Nephron (organoid): ENCODE results near the gene PHLDB1.
"Not testable (repeated sequence)": the region's sequence is repeated elsewhere in the genome, so short reads cannot be mapped to it uniquely, and the experiment has no call there.

Experiments used
- H3K27ac Mint-ChIP-seq, 3 experiments: 2 replicates each; pipeline ENCODE4 v1.8.0; 2020; ENCODE audit warnings: mixed read lengths in 3 of 3, mild to moderate bottlenecking in 2 of 3, moderate library complexity in 1 of 3
- H3K27me3 Mint-ChIP-seq: 2 replicates; pipeline ENCODE4 v1.8.0; 2021; ENCODE audit warnings: low read depth, mild to moderate bottlenecking, moderate library complexity, mixed read lengths
- H3K36me3 Mint-ChIP-seq: 2 replicates; pipeline ENCODE4 v1.8.0; 2020; ENCODE audit warnings: low read depth, mixed read lengths
- H3K4me1 Mint-ChIP-seq: 2 replicates; pipeline ENCODE4 v1.8.0; 2020; ENCODE audit warnings: mixed read lengths
- H3K4me3 Mint-ChIP-seq, 3 experiments: 2 replicates each; pipeline ENCODE4 v1.8.0; 2020; ENCODE audit warnings: mild to moderate bottlenecking in 3 of 3, mixed read lengths in 3 of 3, moderate library complexity in 2 of 3
- H3K9me3 Mint-ChIP-seq: 2 replicates; pipeline ENCODE4 v1.8.0; 2020; ENCODE audit warnings: mixed read lengths
- CTCF ChIP-seq, 3 experiments: fragments of 200-600 bp; sonication (generic); IDR thresholded peaks; one replicate each; pipeline ENCODE4 v1.5.0; 2021; ENCODE audit warnings: antibody characterized with exemption in 3 of 3; ENCODE audit not compliant: unreplicated experiment in 3 of 3

PHLDB1 gene

DNA sequence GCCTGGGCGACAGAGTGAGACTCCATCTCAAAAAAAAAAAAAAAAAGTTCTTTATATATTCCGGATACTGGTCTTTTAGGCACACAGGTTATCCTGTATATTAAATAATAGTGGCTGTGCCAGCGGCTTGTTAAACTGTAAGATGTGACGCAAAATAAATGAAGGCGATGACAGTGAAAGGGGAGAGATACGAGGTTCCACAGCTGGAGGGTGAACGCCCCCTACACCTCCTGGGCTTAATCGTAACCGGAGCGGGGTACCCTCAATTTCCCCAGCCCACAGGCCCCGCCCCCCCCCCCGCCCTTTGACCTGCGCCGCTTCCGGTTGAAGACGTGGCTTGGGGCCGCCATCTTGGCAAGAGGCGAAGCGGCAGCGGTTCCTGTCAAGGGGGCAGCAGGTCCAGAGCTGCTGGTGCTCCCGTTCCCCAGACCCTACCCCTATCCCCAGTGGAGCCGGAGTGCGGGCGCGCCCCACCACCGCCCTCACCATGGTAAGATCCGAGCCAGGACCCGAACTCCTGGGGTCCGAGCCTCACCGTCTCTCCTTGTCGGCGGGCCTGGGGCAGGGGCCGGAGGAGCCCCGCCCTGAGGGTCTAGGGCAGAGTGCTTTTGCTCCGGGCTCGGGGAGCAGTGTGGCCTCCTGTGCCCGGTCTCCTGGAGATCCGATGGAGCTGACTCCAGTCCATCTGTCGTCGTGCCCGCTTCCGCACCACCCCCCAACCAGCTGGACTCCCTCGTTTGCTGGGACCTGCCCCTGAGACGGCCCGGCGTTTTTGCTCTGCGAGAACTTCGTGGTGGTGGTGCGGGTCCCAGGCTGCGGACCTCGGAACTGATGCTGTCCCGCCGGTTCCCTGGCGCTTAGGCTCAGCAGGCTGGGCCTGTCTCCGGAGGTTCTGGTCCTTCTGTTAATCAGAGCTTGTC is 35.1 kb upstream of the PHLDB1 start, which contains the start of gene ARCN1:
Gene ARCN1, plus strand, starts transcription at position 349 of the 920 bp plus-strand sequence. Its CDS starts 139 bp downstream, at position 488.
- Mint-ChIP-seq H3K9me3 (no peaks in the 10 kb centered on the region), H3K4me3 (peak within 1 kb of the TSS; percentile 91 to 99 (median 99)), H3K4me1 (peaks cover 45% of the 10 kb centered on the region), H3K27ac (peak within 1 kb of the TSS; percentile 96 to 98 (median 96)), H3K27me3 (no peaks in the 10 kb centered on the region), H3K36me3 (peaks cover 5% of the 10 kb centered on the region)
- no peak for TF ChIP-seq CTCF (IDR thresholded peaks at IDR 0.05; ENCODE audit: unreplicated experiment in 3 of 3)

- Mint-ChIP-seq H3K36me3 (peaks cover 9% of the 10 kb centered on the region), H3K27me3 (no peaks in the 10 kb centered on the region)
- no peak for TF ChIP-seq CTCF (IDR thresholded peaks at IDR 0.05; ENCODE audit: unreplicated experiment in 3 of 3)
These were observed 34.3 kb upstream of the PHLDB1 start for GRCh38 chr11:118572981-118573550.

GRCh38 chr11:118574636-118575035 is 32.8 kb upstream of the PHLDB1 start:
- Mint-ChIP-seq H3K27ac (peak overlapping the region; percentile 31 to 59 (median 53)), H3K4me1 (peaks cover 54% of the 10 kb centered on the region), H3K4me3 (peak overlapping the region; percentile 76 to 86 (median 84)), H3K36me3 (peaks cover 9% of the 10 kb centered on the region), H3K27me3 (no peaks in the 10 kb centered on the region), H3K9me3 (no peaks in the 10 kb centered on the region)
- TF ChIP-seq CTCF (IDR thresholded peaks at IDR 0.05; ENCODE audit: unreplicated experiment in 3 of 3) = no peak

More at GRCh38 chr11:118572981-118573550, 34.3 kb upstream of the PHLDB1 start:
- Mint-ChIP-seq H3K4me3 (peak overlapping the region; percentile 91 to 99 (median 99)), H3K4me1 (peaks cover 49% of the 10 kb centered on the region), H3K9me3 (no peaks in the 10 kb centered on the region), H3K27ac (peak overlapping the region; percentile 96 to 98 (median 96))

DNA sequence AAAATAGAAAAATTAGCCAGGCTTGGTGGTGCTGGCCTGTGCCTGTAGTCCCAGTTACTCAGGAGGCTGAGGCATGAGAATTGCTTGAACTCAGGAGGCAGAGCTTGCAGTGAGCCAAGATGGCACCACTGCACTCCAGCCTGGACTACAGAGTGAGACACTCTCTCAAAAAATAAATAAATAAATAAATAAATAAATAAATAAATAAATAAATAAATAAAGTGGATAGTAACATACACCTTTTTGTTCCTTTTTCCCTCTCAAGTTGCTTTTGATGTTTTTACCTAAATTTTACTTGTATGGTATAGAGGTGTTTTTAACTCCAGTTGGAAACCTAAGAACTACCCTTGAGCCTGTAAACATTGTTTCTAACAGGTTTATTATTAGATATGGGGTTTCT is 29.4 kb upstream of the PHLDB1 start:
- H3K27ac Mint-ChIP-seq, H3K9me3 Mint-ChIP-seq, H3K27me3 Mint-ChIP-seq, H3K4me3 Mint-ChIP-seq: not testable (repeated sequence)
- H3K4me1 Mint-ChIP-seq = peaks cover 44% of the 10 kb centered on the region
- peaks cover 21% of the 10 kb centered on the region for H3K36me3 Mint-ChIP-seq

DNA sequence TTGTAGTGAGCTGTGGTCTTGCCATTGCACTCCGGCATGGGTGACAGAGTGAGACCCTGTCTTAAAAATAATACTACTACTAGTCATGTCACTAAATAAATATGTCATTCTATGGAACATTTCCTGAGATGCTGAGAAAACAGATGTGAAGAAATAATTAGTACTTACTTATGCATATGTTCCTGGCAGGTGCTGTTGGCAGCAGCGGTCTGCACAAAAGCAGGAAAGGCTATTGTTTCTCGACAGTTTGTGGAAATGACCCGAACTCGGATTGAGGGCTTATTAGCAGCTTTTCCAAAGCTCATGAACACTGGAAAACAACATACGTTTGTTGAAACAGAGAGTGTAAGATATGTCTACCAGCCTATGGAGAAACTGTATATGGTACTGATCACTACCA is 26.4 kb upstream of the PHLDB1 start:
- peaks cover 44% of the 10 kb centered on the region for H3K36me3 Mint-ChIP-seq
- H3K27me3 Mint-ChIP-seq = no peaks in the 10 kb centered on the region
- peaks cover 18% of the 10 kb centered on the region for H3K4me1 Mint-ChIP-seq
- H3K27ac Mint-ChIP-seq = no peak overlapping the region
- TF ChIP-seq CTCF (IDR thresholded peaks at IDR 0.05; ENCODE audit: unreplicated experiment in 3 of 3) = no peak
- no peaks in the 10 kb centered on the region for H3K9me3 Mint-ChIP-seq
- H3K4me3 Mint-ChIP-seq = no peak overlapping the region

DNA sequence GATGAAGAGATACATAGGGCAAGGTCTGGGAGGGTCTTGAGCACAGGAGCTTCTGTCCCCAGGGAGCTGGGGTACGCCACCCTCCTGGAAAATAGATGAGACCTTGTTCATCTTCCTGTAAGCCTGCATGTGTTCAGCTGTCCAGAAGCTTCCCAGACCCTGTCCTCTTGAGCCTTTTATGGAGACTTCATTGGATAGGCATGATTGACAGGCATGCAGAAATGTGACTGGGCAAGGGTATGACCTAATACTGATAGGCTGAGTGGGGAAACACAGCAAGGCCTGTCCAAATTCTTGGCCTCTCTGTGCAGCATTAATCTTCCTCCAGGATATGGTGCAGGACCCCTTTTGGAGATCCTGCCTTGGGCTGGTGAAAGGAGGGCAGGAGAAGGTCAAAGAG is 19.5 kb upstream of the PHLDB1 start:
- no peak overlapping the region for H3K27ac Mint-ChIP-seq
- no peaks in the 10 kb centered on the region for H3K4me1 Mint-ChIP-seq
- no peaks in the 10 kb centered on the region for H3K9me3 Mint-ChIP-seq
- TF ChIP-seq CTCF (IDR thresholded peaks at IDR 0.05; ENCODE audit: unreplicated experiment in 3 of 3) = no peak
- H3K4me3 Mint-ChIP-seq = no peak overlapping the region
- H3K36me3 Mint-ChIP-seq = peaks cover 74% of the 10 kb centered on the region
- H3K27me3 Mint-ChIP-seq = no peaks in the 10 kb centered on the region
